Measurements from ENCODE around the gene PKD1L1. TPM values are rescaled to one million over a fixed set of nuclear protein-coding genes. Genes with fewer than 3 reads are reported as not detected.

The PKD1L1 gene
- polyA plus RNA-seq, 1 donor (not counting 4 experiments of a cell fraction or from before 2014, with no cell fraction given) = 0.04 TPM

- H3K9me3 ChIP-seq (ENCODE audit: control insufficient read depth, low read depth, low read length) = no peaks in the 10 kb centered on the region
- FAIRE-seq = no peak
- no peaks in the 10 kb centered on the region for H4K20me1 ChIP-seq (ENCODE audit: control insufficient read depth, extremely low read depth, insufficient read depth, low read length)
- H3K9ac ChIP-seq (ENCODE audit: control insufficient read depth, extremely low read depth, insufficient read depth, low read length) = no peak overlapping the region
- H3K36me3 ChIP-seq (ENCODE audit: control insufficient read depth in 2 of 2, extremely low read depth in 1 of 2, insufficient read depth in 2 of 2, low read length in 2 of 2) = no peaks in the 10 kb centered on the region
- no peak overlapping the region for H3K4me3 ChIP-seq (ENCODE audit: control insufficient read depth in 2 of 3, extremely low read depth in 1 of 3, insufficient read depth in 2 of 3, low read depth in 1 of 3, low read length in 3 of 3)
- H2AFZ ChIP-seq (ENCODE audit: control insufficient read depth, low read length) = no peak overlapping the region
- TF ChIP-seq EZH2 (IDR thresholded peaks at IDR 0.05; ENCODE audit: low read length) (no peak), CTCF (optimal IDR thresholded peaks at IDR 0.05 in 1 of 3, IDR thresholded peaks at IDR 0.05 in 1 of 3, conservative IDR thresholded peaks at IDR 0.05 in 1 of 3; ENCODE audit: extremely low read depth in 1 of 3, insufficient read depth in 2 of 3, low read length in 3 of 3) (no peak)
- no peaks in the 10 kb centered on the region for H3K79me2 ChIP-seq (ENCODE audit: control insufficient read depth, insufficient read depth, low read length)
- H3K27me3 ChIP-seq (ENCODE audit: control insufficient read depth, extremely low read depth, insufficient read depth, low read length) = no peaks in the 10 kb centered on the region
- H3K4me2 ChIP-seq (ENCODE audit: control insufficient read depth, extremely low read depth, insufficient read depth, low read depth, low read length) = no peak overlapping the region
- peaks cover 12% of the 10 kb centered on the region for H3K4me1 ChIP-seq (ENCODE audit: control insufficient read depth, extremely low read depth, insufficient read depth, low read length)
- no peaks in the 10 kb centered on the region for H3K9me1 ChIP-seq (ENCODE audit: control insufficient read depth, extremely low read depth, insufficient read depth, low read length)
- no peak overlapping the region for H3K27ac ChIP-seq (ENCODE audit: control insufficient read depth, insufficient read depth, low read length)
- dilution Hi-C loops (cut with MboI; ENCODE audit: extremely low pct_ligation_motif_present, low sequenced_read_pairs) = no loop called here
- no peak for DNase-seq (ENCODE audit: low read depth, low spot score)
These were observed 143.3 kb downstream of the PKD1L1 start for GRCh38 chr7:47804767-47805545.

- no peak for DNase-seq (ENCODE audit: low read depth, low spot score)
- Histone ChIP-seq H3K4me3 (ENCODE audit: control insufficient read depth in 2 of 3, extremely low read depth in 1 of 3, insufficient read depth in 2 of 3, low read depth in 1 of 3, low read length in 3 of 3) (no peak overlapping the region), H3K9me1 (ENCODE audit: control insufficient read depth, extremely low read depth, insufficient read depth, low read length) (no peaks in the 10 kb centered on the region), H3K36me3 (ENCODE audit: control insufficient read depth in 2 of 2, extremely low read depth in 1 of 2, insufficient read depth in 2 of 2, low read length in 2 of 2) (no peaks in the 10 kb centered on the region), H2AFZ (ENCODE audit: control insufficient read depth, low read length) (no peak overlapping the region), H3K9ac (ENCODE audit: control insufficient read depth, extremely low read depth, insufficient read depth, low read length) (no peak overlapping the region), H3K79me2 (ENCODE audit: control insufficient read depth, insufficient read depth, low read length) (no peaks in the 10 kb centered on the region), H3K27ac (ENCODE audit: control insufficient read depth, insufficient read depth, low read length) (no peak overlapping the region), H3K9me3 (ENCODE audit: control insufficient read depth, low read depth, low read length) (no peaks in the 10 kb centered on the region), H3K4me2 (ENCODE audit: control insufficient read depth, extremely low read depth, insufficient read depth, low read depth, low read length) (no peak overlapping the region), H3K27me3 (ENCODE audit: control insufficient read depth, extremely low read depth, insufficient read depth, low read length) (no peaks in the 10 kb centered on the region), H4K20me1 (ENCODE audit: control insufficient read depth, extremely low read depth, insufficient read depth, low read length) (no peaks in the 10 kb centered on the region), H3K4me1 (ENCODE audit: control insufficient read depth, extremely low read depth, insufficient read depth, low read length) (peaks cover 12% of the 10 kb centered on the region)
- FAIRE-seq = no peak
- dilution Hi-C loops (cut with MboI; ENCODE audit: extremely low pct_ligation_motif_present, low sequenced_read_pairs) = no loop called here
- TF ChIP-seq EZH2 (IDR thresholded peaks at IDR 0.05; ENCODE audit: low read length) = no peak
- TF ChIP-seq CTCF (optimal IDR thresholded peaks at IDR 0.05 in 1 of 3, IDR thresholded peaks at IDR 0.05 in 1 of 3, conservative IDR thresholded peaks at IDR 0.05 in 1 of 3; ENCODE audit: extremely low read depth in 1 of 3, insufficient read depth in 2 of 3, low read length in 3 of 3) = no peak
These were observed 144.4 kb downstream of the PKD1L1 start for GRCh38 chr7:47803846-47804245.
